Measurements from ENCODE around the gene BCKDHB. TPM values are rescaled to one million over a fixed set of nuclear protein-coding genes. Genes with fewer than 3 reads are reported as not detected.

The BCKDHB gene
- total and polyA plus RNA-seq, 2 experiments from 2014 or later: 32.1 to 42.7 TPM

DNA sequence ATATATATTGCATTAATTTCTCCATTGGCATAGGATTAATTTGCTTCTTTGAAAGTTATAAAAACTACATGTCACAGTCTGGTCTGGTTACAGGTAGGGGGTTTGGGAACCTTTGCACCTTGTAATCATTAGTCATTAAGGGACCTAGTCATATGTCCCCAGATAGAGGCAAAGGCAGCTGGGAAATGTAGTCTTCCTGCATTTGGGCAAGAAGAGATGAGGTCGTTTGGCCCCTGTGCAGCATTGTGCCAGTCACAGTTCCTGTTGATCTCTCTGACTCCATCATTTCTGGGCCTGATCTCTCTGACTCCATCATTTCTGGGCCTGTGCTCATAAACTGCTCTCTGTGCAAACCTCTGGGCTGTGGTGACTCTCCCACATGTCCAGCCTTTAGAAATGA, 73.2 kb downstream of the BCKDHB start (continued):
- TF ChIP-seq, protein P1, sequence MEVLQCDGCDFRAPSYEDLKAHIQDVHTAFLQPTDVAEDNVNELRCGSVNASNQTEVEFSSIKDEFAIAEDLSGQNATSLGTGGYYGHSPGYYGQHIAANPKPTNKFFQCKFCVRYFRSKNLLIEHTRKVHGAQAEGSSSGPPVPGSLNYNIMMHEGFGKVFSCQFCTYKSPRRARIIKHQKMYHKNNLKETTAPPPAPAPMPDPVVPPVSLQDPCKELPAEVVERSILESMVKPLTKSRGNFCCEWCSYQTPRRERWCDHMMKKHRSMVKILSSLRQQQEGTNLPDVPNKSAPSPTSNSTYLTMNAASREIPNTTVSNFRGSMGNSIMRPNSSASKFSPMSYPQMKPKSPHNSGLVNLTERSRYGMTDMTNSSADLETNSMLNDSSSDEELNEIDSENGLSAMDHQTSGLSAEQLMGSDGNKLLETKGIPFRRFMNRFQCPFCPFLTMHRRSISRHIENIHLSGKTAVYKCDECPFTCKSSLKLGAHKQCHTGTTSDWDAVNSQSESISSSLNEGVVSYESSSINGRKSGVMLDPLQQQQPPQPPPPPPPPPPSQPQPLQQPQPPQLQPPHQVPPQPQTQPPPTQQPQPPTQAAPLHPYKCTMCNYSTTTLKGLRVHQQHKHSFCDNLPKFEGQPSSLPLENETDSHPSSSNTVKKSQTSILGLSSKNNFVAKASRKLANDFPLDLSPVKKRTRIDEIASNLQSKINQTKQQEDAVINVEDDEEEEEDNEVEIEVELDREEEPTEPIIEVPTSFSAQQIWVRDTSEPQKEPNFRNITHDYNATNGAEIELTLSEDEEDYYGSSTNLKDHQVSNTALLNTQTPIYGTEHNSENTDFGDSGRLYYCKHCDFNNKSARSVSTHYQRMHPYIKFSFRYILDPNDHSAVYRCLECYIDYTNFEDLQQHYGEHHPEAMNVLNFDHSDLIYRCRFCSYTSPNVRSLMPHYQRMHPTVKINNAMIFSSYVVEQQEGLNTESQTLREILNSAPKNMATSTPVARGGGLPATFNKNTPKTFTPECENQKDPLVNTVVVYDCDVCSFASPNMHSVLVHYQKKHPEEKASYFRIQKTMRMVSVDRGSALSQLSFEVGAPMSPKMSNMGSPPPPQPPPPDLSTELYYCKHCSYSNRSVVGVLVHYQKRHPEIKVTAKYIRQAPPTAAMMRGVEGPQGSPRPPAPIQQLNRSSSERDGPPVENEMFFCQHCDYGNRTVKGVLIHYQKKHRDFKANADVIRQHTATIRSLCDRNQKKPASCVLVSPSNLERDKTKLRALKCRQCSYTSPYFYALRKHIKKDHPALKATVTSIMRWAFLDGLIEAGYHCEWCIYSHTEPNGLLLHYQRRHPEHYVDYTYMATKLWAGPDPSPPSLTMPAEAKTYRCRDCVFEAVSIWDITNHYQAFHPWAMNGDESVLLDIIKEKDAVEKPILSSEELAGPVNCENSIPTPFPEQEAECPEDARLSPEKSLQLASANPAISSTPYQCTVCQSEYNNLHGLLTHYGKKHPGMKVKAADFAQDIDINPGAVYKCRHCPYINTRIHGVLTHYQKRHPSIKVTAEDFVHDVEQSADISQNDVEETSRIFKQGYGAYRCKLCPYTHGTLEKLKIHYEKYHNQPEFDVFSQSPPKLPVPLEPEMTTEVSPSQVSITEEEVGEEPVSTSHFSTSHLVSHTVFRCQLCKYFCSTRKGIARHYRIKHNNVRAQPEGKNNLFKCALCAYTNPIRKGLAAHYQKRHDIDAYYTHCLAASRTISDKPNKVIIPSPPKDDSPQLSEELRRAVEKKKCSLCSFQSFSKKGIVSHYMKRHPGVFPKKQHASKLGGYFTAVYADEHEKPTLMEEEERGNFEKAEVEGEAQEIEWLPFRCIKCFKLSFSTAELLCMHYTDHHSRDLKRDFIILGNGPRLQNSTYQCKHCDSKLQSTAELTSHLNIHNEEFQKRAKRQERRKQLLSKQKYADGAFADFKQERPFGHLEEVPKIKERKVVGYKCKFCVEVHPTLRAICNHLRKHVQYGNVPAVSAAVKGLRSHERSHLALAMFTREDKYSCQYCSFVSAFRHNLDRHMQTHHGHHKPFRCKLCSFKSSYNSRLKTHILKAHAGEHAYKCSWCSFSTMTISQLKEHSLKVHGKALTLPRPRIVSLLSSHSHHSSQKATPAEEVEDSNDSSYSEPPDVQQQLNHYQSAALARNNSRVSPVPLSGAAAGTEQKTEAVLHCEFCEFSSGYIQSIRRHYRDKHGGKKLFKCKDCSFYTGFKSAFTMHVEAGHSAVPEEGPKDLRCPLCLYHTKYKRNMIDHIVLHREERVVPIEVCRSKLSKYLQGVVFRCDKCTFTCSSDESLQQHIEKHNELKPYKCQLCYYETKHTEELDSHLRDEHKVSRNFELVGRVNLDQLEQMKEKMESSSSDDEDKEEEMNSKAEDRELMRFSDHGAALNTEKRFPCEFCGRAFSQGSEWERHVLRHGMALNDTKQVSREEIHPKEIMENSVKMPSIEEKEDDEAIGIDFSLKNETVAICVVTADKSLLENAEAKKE (CRISPR knock-in tag; IDR thresholded peaks at IDR 0.05): no peak
- TF ChIP-seq POLR2AphosphoS5 (IDR thresholded peaks at IDR 0.05; ENCODE audit: low read depth) (no peak), EZH2 (IDR thresholded peaks at IDR 0.05; ENCODE audit: low read depth, unreplicated experiment) (no peak), CREB1 (CRISPR knock-in tag; IDR thresholded peaks at IDR 0.05; ENCODE audit: low read depth) (no peak)

DNA sequence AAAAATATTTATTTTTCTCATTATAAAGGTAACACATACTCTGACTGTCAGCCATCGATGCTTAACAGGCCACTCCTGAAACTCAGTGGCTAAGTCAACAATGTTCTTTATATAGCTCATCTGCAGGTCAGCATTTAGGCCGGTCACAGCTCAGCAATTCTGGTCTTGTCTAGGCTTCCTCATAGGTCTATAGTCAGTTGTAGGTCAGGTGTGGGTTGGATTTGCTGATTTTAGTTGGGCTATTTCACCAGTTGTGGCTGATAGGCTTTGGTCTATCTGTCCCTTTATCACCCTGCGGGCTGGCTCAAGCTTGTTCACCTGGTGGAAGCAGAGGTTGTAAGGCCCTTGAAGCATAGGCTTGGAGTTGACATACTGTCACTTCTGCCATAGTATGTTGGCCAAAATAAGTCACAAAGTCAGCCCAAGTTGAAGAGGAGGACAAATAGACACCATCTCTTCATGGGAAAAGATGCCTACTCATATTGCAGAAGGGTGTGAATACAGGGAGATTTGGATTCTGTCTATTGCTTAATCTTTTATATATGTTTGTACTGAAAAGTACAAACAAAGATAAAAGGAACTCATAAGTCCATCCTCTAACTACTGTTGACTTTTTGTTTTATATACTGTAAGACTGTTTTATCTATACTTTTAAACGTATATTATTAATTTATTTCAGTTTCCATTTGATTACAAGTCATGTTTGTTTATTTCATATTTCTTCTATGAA, 75.0 kb downstream of the BCKDHB start:
- no peak overlapping the region for H3K27ac ChIP-seq (ENCODE audit: low read depth)
- no peaks in the 10 kb centered on the region for H3K27me3 ChIP-seq (ENCODE audit: insufficient read depth)
- no peaks in the 10 kb centered on the region for H3F3A ChIP-seq (replicated peaks; ENCODE audit: low read depth)
- H2AFZ ChIP-seq: no peak overlapping the region
- peaks cover 15% of the 10 kb centered on the region for H3K4me1 Mint-ChIP-seq
- no peaks in the 10 kb centered on the region for H3K36me3 Mint-ChIP-seq (ENCODE audit: low read depth)
- H3K4me1 ChIP-seq (ENCODE audit: insufficient read depth): no peaks in the 10 kb centered on the region
- peaks cover 2% of the 10 kb centered on the region for H3K27me3 Mint-ChIP-seq (ENCODE audit: insufficient read depth, low read depth, poor library complexity)
- H4K20me1 ChIP-seq (replicated peaks; ENCODE audit: insufficient read depth): no peaks in the 10 kb centered on the region
- H3K36me3 ChIP-seq (ENCODE audit: insufficient read depth): no peaks in the 10 kb centered on the region
- ATAC-seq (no peak), DNase-seq (ENCODE audit: low spot score) (no peak)
- H3K9me3 Mint-ChIP-seq: no peaks in the 10 kb centered on the region
- H3K4me3 Mint-ChIP-seq: no peak overlapping the region
- no peaks in the 10 kb centered on the region for H3K79me2 ChIP-seq (replicated peaks; ENCODE audit: insufficient read depth)
- H3K9me2 ChIP-seq (ENCODE audit: insufficient read depth): no peaks in the 10 kb centered on the region
- H3K4me2 ChIP-seq: no peak overlapping the region
- 0 out of 2 replicates have a peak overlapping the region, but pooled peaks have one; percentile 15 for H3K27ac Mint-ChIP-seq
- H3K4me3 ChIP-seq: no peak overlapping the region
- TF ChIP-seq ZNF331 (CRISPR knock-in tag; IDR thresholded peaks at IDR 0.05; ENCODE audit: low read depth) (no peak), CREB1 (CRISPR knock-in tag; IDR thresholded peaks at IDR 0.05; ENCODE audit: low read depth) (no peak), NANOG (IDR thresholded peaks at IDR 0.05; ENCODE audit: borderline replicate concordance) (no peak), EZH2phosphoT487 (IDR thresholded peaks at IDR 0.05; ENCODE audit: unreplicated experiment) (no peak), EZH2 (IDR thresholded peaks at IDR 0.05; ENCODE audit: low read depth, unreplicated experiment) (no peak), ZNF114 (CRISPR knock-in tag; IDR thresholded peaks at IDR 0.05) (no peak), JUNB (IDR thresholded peaks at IDR 0.05; ENCODE audit: unreplicated experiment) (no peak), POLR2AphosphoS5 (IDR thresholded peaks at IDR 0.05; ENCODE audit: low read depth) (no peak)
- TF ChIP-seq, protein P2, sequence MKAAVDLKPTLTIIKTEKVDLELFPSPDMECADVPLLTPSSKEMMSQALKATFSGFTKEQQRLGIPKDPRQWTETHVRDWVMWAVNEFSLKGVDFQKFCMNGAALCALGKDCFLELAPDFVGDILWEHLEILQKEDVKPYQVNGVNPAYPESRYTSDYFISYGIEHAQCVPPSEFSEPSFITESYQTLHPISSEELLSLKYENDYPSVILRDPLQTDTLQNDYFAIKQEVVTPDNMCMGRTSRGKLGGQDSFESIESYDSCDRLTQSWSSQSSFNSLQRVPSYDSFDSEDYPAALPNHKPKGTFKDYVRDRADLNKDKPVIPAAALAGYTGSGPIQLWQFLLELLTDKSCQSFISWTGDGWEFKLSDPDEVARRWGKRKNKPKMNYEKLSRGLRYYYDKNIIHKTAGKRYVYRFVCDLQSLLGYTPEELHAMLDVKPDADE (IDR thresholded peaks at IDR 0.05): no peak
- TF ChIP-seq, protein P3, sequence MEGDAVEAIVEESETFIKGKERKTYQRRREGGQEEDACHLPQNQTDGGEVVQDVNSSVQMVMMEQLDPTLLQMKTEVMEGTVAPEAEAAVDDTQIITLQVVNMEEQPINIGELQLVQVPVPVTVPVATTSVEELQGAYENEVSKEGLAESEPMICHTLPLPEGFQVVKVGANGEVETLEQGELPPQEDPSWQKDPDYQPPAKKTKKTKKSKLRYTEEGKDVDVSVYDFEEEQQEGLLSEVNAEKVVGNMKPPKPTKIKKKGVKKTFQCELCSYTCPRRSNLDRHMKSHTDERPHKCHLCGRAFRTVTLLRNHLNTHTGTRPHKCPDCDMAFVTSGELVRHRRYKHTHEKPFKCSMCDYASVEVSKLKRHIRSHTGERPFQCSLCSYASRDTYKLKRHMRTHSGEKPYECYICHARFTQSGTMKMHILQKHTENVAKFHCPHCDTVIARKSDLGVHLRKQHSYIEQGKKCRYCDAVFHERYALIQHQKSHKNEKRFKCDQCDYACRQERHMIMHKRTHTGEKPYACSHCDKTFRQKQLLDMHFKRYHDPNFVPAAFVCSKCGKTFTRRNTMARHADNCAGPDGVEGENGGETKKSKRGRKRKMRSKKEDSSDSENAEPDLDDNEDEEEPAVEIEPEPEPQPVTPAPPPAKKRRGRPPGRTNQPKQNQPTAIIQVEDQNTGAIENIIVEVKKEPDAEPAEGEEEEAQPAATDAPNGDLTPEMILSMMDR (conservative IDR thresholded peaks at IDR 0.05; ENCODE audit: low read depth in 2 of 2): no peak
